HEK293 (cell line): ENCODE data around the gene USP21.

Experiments
- CTCF ChIA-PET: fragments of 350-600 bp; formaldehyde crosslinking; extraction: SDS; loops from one replicate; lab custom pipeline; 2021; ENCODE audit warnings: antibody characterized with exemption; lab: Yijun Ruan, JAX
- POLR2A ChIA-PET: fragments of 300-600 bp; formaldehyde crosslinking; extraction: SDS; loops from one replicate; lab custom pipeline; 2020; ENCODE audit warnings: antibody characterized with exemption, inconsistent platforms; lab: Yijun Ruan, JAX
- H3K27ac ChIP-seq: fragments of 200-500 bp; sonication (Bioruptor generic); 2 replicates; pipeline ENCODE4 v1.5.1; 2014; ENCODE audit warnings: low read depth, low read length, control low read depth, inconsistent platforms; ENCODE audit errors: extremely low read depth
- H3K36me3 ChIP-seq, 2 experiments: fragments of 200-500 bp in 1 of 2; sonication (Bioruptor generic) in 1 of 2; 1 replicate in 1 of 2; 2 replicates in 1 of 2; pipeline ENCODE4 v1.5.1; 2014 to 2017; ENCODE audit warnings: inconsistent platforms in 2 of 2, low read length in 2 of 2; ENCODE audit not compliant: control insufficient read depth in 2 of 2, insufficient read depth in 1 of 2
- H3K4me1 ChIP-seq: fragments of 200-500 bp; sonication (Bioruptor generic); 2 replicates; pipeline ENCODE4 v1.5.1; 2014; ENCODE audit warnings: mild to moderate bottlenecking, low read length, inconsistent platforms; ENCODE audit not compliant: control insufficient read depth, insufficient read depth
- H3K4me3 ChIP-seq: 2 replicates; pipeline ENCODE4 v1.5.1; 2011; ENCODE audit warnings: low read depth, mild to moderate bottlenecking, control low read depth, low read length, moderate library complexity
- H3K9me3 ChIP-seq: fragments of 200-500 bp; sonication (Bioruptor generic); 2 replicates; pipeline ENCODE4 v1.5.1; 2014; ENCODE audit warnings: low read depth, low read length, inconsistent platforms; ENCODE audit not compliant: control insufficient read depth, insufficient read depth
- BCL11B ChIP-seq: fragments of 450-650 bp; formaldehyde crosslinking; IDR thresholded peaks from 2 replicates; pipeline ENCODE4 v1.5.1; 2016; ENCODE audit warnings: low read depth, missing biosample characterization, missing genetic modification characterization
- MYNN ChIP-seq: fragments of 450-650 bp; formaldehyde crosslinking; IDR thresholded peaks from 2 replicates; pipeline ENCODE4 v1.5.1; 2016; ENCODE audit warnings: missing biosample characterization, missing genetic modification characterization, borderline replicate concordance
- PRDM10 ChIP-seq: fragments of 450-650 bp; formaldehyde crosslinking; IDR thresholded peaks from 2 replicates; pipeline ENCODE4 v1.5.1; 2016; ENCODE audit warnings: missing biosample characterization, missing genetic modification characterization
- ZNF138 ChIP-seq: fragments of 450-650 bp; formaldehyde crosslinking; IDR thresholded peaks from 2 replicates; pipeline ENCODE4 v1.5.1; 2016; ENCODE audit warnings: missing biosample characterization, missing genetic modification characterization, borderline replicate concordance
- ZNF239 ChIP-seq: fragments of 450-650 bp; formaldehyde crosslinking; IDR thresholded peaks from 2 replicates; pipeline ENCODE4 v1.5.1; 2016; ENCODE audit warnings: missing biosample characterization, missing genetic modification characterization
- ZNF335 ChIP-seq: fragments of 450-650 bp; formaldehyde crosslinking; conservative IDR thresholded peaks from 2 replicates; pipeline ENCODE4 v1.5.1; 2016; ENCODE audit warnings: missing biosample characterization, missing genetic modification characterization
- ZNF394 ChIP-seq: fragments of 450-650 bp; formaldehyde crosslinking; IDR thresholded peaks from 2 replicates; pipeline ENCODE4 v1.5.1; 2016; ENCODE audit warnings: missing biosample characterization, missing genetic modification characterization, mild to moderate bottlenecking, moderate library complexity, borderline replicate concordance
- ZNF426 ChIP-seq: fragments of 450-650 bp; formaldehyde crosslinking; IDR thresholded peaks from 2 replicates; pipeline ENCODE4 v1.5.1; 2017; ENCODE audit warnings: missing biosample characterization, missing genetic modification characterization, mild to moderate bottlenecking, inconsistent platforms, moderate library complexity
- ZNF433 ChIP-seq: fragments of 450-650 bp; formaldehyde crosslinking; IDR thresholded peaks from 2 replicates; pipeline ENCODE4 v1.5.1; 2016; ENCODE audit warnings: missing biosample characterization, missing genetic modification characterization, low read depth
- ZNF558 ChIP-seq: fragments of 450-650 bp; formaldehyde crosslinking; IDR thresholded peaks from 2 replicates; pipeline ENCODE4 v1.5.1; 2016; ENCODE audit warnings: missing biosample characterization, missing genetic modification characterization
- ZNF623 ChIP-seq: fragments of 450-650 bp; formaldehyde crosslinking; IDR thresholded peaks from 2 replicates; pipeline ENCODE4 v1.5.1; 2016; ENCODE audit warnings: missing biosample characterization, missing genetic modification characterization
- ZNF654 ChIP-seq: fragments of 450-650 bp; formaldehyde crosslinking; IDR thresholded peaks from 2 replicates; pipeline ENCODE4 v1.5.1; 2016; ENCODE audit warnings: low read depth, missing biosample characterization, missing genetic modification characterization
- ZNF660 ChIP-seq: fragments of 450-650 bp; IDR thresholded peaks from 2 replicates; pipeline ENCODE4 v1.5.1; 2018; ENCODE audit warnings: missing biosample characterization, mild to moderate bottlenecking, missing genetic modification characterization
- TF ChIP-seq, protein P1 (sequence below): fragments of 450-650 bp; formaldehyde crosslinking; conservative IDR thresholded peaks from 2 replicates; pipeline ENCODE4 v1.5.1; 2016; ENCODE audit warnings: low read depth, missing biosample characterization, missing genetic modification characterization

The USP21 gene

DNA sequence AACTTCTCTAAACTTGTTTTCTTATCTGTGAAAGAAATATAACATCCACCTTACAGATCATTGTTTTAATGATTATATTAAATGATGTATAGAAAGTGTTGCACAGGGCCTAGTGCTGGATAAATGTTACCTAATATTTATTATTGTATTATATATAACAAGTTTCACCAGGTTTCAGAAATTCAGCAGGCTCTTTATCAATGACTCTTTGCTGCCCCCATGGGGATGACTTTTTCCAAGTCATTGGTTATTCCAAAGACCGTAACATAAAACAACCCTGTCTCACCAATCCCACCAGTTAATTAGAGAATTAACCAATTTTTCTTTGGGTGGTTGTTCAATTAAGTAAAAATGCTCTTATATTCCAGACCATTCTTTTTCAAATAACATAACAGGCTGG is 19.5 kb upstream of the USP21 start:
- no peaks in the 10 kb centered on the region for H3K9me3 ChIP-seq
- CTCF ChIA-PET = interaction anchor here (0.6 to 2.0 kb wide), 5 partner anchors 10 to 248 kb away, joined by 3 to 8 read pairs (median 6); partner anchors contain the start of gene KLHDC9
- H3K4me1 ChIP-seq = no peaks in the 10 kb centered on the region
- POLR2A ChIA-PET = no interaction called here
- H3K27ac ChIP-seq = no peak overlapping the region
- TF ChIP-seq ZNF660 (tag by site-specific recombination) (peak; percentile 45; the same call in 1 of the 2 replicates), ZNF654 (tag by site-specific recombination) (peak; percentile 36; the same call in 1 of the 2 replicates), ZNF138 (no peak)
- H3K36me3 ChIP-seq = peaks cover 0 to 7% of the 10 kb centered on the region in 2 experiments; a peak in 2 of 3 replicates
- no peak overlapping the region for H3K4me3 ChIP-seq

DNA sequence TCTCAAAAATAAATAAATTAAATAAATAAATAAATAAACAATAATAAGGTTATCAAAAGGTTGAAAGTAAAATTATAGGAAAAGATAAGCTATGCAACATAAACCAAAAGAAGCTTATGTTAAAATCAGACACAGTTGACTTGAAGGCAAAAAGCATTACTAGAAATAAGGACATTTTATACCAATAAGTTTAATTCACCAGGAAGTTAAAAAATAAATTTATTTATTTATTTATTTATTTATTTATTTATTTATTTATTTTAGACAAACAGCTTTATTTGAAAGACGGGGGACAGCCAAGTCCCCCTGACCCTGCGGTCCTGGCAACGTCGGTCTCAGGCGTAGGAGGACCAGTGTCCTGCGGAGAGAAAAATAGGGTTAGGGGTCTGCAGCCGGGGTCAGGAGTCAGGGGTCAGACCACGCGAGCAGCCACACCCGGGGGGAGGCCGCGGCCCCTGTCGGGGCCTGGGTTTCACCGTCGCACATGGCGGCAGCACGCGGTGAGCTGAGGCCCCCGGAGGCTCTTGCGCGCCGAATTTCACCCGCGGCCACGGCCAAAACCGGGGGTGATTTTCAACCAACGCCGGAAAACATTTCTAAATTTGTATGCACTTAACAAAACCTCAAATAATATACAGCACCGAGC is 18.4 kb upstream of the USP21 start:
- ChIA-PET POLR2A (interaction anchor here (1.6 to 1.9 kb wide), 2 partner anchors 8 to 13 kb away, joined by 8 to 12 read pairs; partner anchors contain the start of genes DEDD and UFC1), CTCF (interaction anchor here (0.6 to 1.1 kb wide), 5 partner anchors 14 to 249 kb away, joined by 3 to 4 read pairs (median 3); partner anchors contain the start of genes NIT1 and PFDN2)
- H3K27ac ChIP-seq = no peak overlapping the region
- peaks cover 0 to 4% of the 10 kb centered on the region in 2 experiments; a peak in 2 of 3 replicates for H3K36me3 ChIP-seq
- H3K4me1 ChIP-seq = no peaks in the 10 kb centered on the region
- H3K4me3 ChIP-seq = no peak overlapping the region
- TF ChIP-seq ZNF426 (tag by site-specific recombination) = peak; percentile 48
- peak; percentile 11; the same call in 1 of the 2 replicates for TF ChIP-seq ZNF623
- TF ChIP-seq, protein P1, sequence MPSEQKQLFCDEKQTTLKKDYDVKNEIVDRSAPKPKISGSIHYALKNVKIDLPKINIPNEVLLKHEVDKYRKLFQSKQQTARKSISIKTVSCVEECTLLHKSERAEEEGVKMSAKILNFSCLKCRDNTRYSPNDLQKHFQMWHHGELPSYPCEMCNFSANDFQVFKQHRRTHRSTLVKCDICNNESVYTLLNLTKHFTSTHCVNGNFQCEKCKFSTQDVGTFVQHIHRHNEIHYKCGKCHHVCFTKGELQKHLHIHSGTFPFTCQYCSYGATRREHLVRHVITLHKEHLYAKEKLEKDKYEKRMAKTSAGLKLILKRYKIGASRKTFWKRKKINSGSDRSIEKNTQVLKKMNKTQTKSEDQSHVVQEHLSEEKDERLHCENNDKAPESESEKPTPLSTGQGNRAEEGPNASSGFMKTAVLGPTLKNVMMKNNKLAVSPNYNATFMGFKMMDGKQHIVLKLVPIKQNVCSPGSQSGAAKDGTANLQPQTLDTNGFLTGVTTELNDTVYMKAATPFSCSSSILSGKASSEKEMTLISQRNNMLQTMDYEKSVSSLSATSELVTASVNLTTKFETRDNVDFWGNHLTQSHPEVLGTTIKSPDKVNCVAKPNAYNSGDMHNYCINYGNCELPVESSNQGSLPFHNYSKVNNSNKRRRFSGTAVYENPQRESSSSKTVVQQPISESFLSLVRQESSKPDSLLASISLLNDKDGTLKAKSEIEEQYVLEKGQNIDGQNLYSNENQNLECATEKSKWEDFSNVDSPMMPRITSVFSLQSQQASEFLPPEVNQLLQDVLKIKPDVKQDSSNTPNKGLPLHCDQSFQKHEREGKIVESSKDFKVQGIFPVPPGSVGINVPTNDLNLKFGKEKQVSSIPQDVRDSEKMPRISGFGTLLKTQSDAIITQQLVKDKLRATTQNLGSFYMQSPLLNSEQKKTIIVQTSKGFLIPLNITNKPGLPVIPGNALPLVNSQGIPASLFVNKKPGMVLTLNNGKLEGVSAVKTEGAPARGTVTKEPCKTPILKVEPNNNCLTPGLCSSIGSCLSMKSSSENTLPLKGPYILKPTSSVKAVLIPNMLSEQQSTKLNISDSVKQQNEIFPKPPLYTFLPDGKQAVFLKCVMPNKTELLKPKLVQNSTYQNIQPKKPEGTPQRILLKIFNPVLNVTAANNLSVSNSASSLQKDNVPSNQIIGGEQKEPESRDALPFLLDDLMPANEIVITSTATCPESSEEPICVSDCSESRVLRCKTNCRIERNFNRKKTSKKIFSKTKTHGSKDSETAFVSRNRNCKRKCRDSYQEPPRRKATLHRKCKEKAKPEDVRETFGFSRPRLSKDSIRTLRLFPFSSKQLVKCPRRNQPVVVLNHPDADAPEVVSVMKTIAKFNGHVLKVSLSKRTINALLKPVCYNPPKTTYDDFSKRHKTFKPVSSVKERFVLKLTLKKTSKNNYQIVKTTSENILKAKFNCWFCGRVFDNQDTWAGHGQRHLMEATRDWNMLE (tag by site-specific recombination) = peak; percentile 50; the same call in 1 of the 2 replicates
- no peak for TF ChIP-seq ZNF335
- peak; percentile 53; the same call in 1 of the 2 replicates for TF ChIP-seq ZNF394 (tag by site-specific recombination)
- 0 out of 2 replicates have a peak, but pooled peaks have one; percentile 20 for TF ChIP-seq ZNF433 (tag by site-specific recombination)
- TF ChIP-seq ZNF558 (tag by site-specific recombination) = no peak
- no peak for TF ChIP-seq ZNF239 (tag by site-specific recombination)
- TF ChIP-seq, all 188 proteins: peak for 5
- no peaks in the 10 kb centered on the region for H3K9me3 ChIP-seq

GRCh38 chr1:161145832-161146231 is 13.5 kb upstream of the USP21 start:
- CTCF ChIA-PET = no interaction called here
- no peak overlapping the region for H3K27ac ChIP-seq
- POLR2A ChIA-PET = no interaction called here
- H3K9me3 ChIP-seq = no peaks in the 10 kb centered on the region
- no peaks in the 10 kb centered on the region; a peak in 1 of 3 replicates for H3K36me3 ChIP-seq
- TF ChIP-seq BCL11B (tag by site-specific recombination) (no peak), MYNN (no peak), PRDM10 (tag by site-specific recombination) (peak; percentile 76)
- H3K4me3 ChIP-seq = no peak overlapping the region
- H3K4me1 ChIP-seq = no peaks in the 10 kb centered on the region
